Measurements from ENCODE around the gene OSMR. TPM values are rescaled to one million over a fixed set of nuclear protein-coding genes. Genes with fewer than 3 reads are reported as not detected.
"Not testable (repeated sequence)": the region's sequence is repeated elsewhere in the genome, so short reads cannot be mapped to it uniquely, and the experiment has no call there.

OSMR gene
- total and polyA plus RNA-seq, 3 donors from 2014 or later, result 12.9 to 18.3 (median 13.5) TPM

DNA sequence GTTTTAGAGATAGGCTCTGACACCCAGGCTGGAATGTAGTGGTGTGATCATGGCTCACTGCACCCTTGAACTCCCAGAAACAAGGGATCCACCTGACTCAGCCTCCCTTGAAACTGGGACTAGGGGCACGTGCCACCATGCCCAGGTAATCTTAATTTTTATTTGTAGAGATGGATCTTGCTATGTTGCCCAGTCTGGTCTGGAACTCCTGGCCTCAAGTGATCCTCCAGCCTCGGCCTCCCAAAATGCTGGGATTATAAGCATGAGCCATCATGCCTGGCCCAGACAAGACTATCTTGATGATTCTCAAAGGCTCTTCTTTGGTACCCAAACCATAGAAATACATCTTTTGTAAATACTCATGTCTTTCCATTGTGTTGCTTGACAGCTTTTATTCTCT is 10.8 kb downstream of the OSMR start:
- no peaks in the 10 kb centered on the region for H3K36me3 ChIP-seq (ENCODE audit: low read depth, missing control alignments)
- no peaks in the 10 kb centered on the region for H3K4me1 ChIP-seq
- WGBS, 2 donors, result 91% methylated on average over 2 of the region's 2 CpGs
- H3K9me3 ChIP-seq, result no peaks in the 10 kb centered on the region
- H3K27me3 ChIP-seq, result no peaks in the 10 kb centered on the region
- no peak overlapping the region for H3K4me3 ChIP-seq
- intact Hi-C loops (cut with DNase I; ENCODE audit: low total_unique reads), result no loop called here
- no peak for DNase-seq
- H3K27ac ChIP-seq, result no peak overlapping the region
- TF ChIP-seq, protein P1, sequence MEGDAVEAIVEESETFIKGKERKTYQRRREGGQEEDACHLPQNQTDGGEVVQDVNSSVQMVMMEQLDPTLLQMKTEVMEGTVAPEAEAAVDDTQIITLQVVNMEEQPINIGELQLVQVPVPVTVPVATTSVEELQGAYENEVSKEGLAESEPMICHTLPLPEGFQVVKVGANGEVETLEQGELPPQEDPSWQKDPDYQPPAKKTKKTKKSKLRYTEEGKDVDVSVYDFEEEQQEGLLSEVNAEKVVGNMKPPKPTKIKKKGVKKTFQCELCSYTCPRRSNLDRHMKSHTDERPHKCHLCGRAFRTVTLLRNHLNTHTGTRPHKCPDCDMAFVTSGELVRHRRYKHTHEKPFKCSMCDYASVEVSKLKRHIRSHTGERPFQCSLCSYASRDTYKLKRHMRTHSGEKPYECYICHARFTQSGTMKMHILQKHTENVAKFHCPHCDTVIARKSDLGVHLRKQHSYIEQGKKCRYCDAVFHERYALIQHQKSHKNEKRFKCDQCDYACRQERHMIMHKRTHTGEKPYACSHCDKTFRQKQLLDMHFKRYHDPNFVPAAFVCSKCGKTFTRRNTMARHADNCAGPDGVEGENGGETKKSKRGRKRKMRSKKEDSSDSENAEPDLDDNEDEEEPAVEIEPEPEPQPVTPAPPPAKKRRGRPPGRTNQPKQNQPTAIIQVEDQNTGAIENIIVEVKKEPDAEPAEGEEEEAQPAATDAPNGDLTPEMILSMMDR (IDR thresholded peaks at IDR 0.05), result no peak

DNA sequence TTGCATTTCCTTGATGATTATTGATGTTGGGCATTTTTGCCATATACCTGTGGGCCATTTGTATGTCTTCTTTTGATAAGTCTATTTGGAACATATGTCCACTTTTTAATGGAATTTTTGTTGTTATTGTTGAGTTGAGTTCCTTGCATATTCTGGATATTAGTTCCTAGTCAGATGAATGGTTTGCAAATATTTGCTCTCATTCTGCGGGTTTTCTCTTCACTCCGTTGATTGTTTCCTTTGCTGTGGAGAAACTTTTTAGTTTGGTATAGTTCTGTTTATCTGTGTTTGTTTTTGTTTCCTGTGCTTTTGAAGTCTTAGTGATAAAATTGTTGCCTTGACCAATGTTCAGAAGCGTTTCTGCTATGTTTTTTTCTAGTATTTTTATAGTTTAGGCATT is 13.0 kb downstream of the OSMR start:
- no peak for DNase-seq
- Histone ChIP-seq H3K27ac (no peak overlapping the region), H3K4me1 (no peaks in the 10 kb centered on the region), H3K4me3 (no peak overlapping the region), H3K36me3 (ENCODE audit: low read depth, missing control alignments) (no peaks in the 10 kb centered on the region), H3K27me3 (no peaks in the 10 kb centered on the region), H3K9me3 (no peaks in the 10 kb centered on the region)
- WGBS, 2 donors, result 86 to 87% methylated on average over 3 of the region's 3 CpGs
- intact Hi-C loops (cut with DNase I; ENCODE audit: low total_unique reads), result no loop called here
- TF ChIP-seq POLR2A (IDR thresholded peaks at IDR 0.05), result no peak
- TF ChIP-seq, protein P1 (IDR thresholded peaks at IDR 0.05), result no peak

- intact Hi-C loops (cut with DNase I; ENCODE audit: low total_unique reads); H3K36me3 ChIP-seq (ENCODE audit: low read depth, missing control alignments); H3K4me1 ChIP-seq; H3K27ac ChIP-seq; H3K4me3 ChIP-seq; H3K9me3 ChIP-seq; DNase-seq; H3K27me3 ChIP-seq: not testable (repeated sequence)
- WGBS, 2 donors, result 67 to 81% methylated on average over 9 to 26 of the region's 64 CpGs
These were observed 16.4 kb downstream of the OSMR start for GRCh38 chr5:38861986-38862770.

DNA sequence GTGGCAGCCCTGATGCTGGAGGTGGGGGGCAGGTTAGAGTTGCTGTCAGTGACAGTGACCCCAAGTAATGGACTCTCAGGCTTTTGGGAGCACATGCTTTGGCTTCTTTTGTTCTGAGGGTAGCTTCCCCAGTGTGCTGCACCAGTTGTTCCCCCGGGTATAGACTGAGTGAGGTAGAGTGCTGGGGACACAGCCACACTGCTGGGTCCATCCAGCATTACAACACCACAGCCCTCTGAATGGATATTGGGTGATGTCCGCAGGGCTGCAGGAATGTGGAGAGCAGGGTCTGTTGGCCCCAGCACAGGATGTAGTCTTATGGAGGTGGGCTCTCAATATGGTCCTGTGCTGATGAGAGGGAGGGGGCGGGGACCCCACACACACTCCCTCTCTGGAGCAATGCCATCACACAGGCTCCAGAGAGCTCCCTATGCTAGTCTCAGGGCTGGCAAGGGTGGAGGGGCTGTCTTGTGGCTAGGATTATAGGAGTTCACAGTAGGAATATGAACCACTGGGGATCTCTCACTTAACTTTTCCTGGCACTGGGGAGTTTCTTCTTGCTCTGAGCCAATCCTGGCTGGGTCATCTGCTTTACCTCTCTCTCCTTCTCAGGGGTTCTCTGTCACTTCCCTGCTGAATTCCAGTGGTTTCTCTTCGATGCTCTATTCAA is 20.7 kb downstream of the OSMR start:
- H3K9me3 ChIP-seq, result no peaks in the 10 kb centered on the region
- no peak overlapping the region for H3K4me3 ChIP-seq
- no peaks in the 10 kb centered on the region for H3K36me3 ChIP-seq (ENCODE audit: low read depth, missing control alignments)
- no peak for DNase-seq
- intact Hi-C loops (cut with DNase I; ENCODE audit: low total_unique reads), result no loop called here
- WGBS, 2 donors, result 90 to 99% methylated on average over 4 of the region's 4 CpGs
- H3K4me1 ChIP-seq, result no peaks in the 10 kb centered on the region
- no peak overlapping the region for H3K27ac ChIP-seq
- no peaks in the 10 kb centered on the region for H3K27me3 ChIP-seq
- TF ChIP-seq, protein P1 (IDR thresholded peaks at IDR 0.05), result no peak
- no peak for TF ChIP-seq POLR2A (IDR thresholded peaks at IDR 0.05)

- TF ChIP-seq POLR2A (IDR thresholded peaks at IDR 0.05), result no peak
- TF ChIP-seq, protein P1 (IDR thresholded peaks at IDR 0.05), result no peak
- H3K36me3 ChIP-seq (ENCODE audit: low read depth, missing control alignments), result no peaks in the 10 kb centered on the region
- DNase-seq, result no peak
- H3K4me3 ChIP-seq, result no peak overlapping the region
- 81 to 89% methylated on average over 1 of the region's 1 CpG for WGBS, 2 donors
- H3K27me3 ChIP-seq, result no peaks in the 10 kb centered on the region
- no peaks in the 10 kb centered on the region for H3K9me3 ChIP-seq
- intact Hi-C loops (cut with DNase I; ENCODE audit: low total_unique reads), result no loop called here
- no peak overlapping the region for H3K27ac ChIP-seq
- no peaks in the 10 kb centered on the region for H3K4me1 ChIP-seq
These were observed 21.2 kb downstream of the OSMR start for GRCh38 chr5:38867032-38867398.

All from testis (tissue), 3 donors.